ENCODE data around the gene RAB6B. TPM values are rescaled to one million over a fixed set of nuclear protein-coding genes. Genes with fewer than 3 reads are reported as not detected.

Gene RAB6B
- total and polyA plus RNA-seq, 10 donors = 1.3 to 20.4 (median 8.5) TPM

DNA sequence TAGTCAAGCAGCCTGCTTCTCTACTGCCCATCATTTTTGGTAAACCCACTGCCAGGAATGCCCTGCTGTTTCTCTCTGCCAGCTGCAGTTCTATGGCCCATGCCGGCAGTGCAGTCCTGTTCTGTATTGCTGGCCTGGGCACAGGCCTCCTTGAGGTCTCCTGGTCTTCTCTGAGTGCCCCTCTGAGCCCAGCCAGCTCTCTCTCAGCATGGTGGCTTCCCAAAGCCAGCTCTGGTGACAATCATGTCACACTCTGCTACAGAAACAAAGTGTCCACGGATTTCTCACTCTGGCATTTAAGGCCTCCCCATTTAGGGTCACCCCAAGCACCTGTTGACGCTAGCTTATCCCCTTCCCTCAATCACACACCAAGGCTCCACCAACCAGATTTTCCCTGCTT is 65.6 kb downstream of the RAB6B start:
- DNase-seq = no peak
- Histone ChIP-seq H3K9me3 (no peaks in the 10 kb centered on the region), H3K27ac (no peak overlapping the region), H3K36me3 (peaks cover 0 to 36% (median 2%) of the 10 kb centered on the region in 6 donors), H3K27me3 (replicated peaks in 1 of 7) (no peaks in the 10 kb centered on the region), H3K4me1 (no peaks in the 10 kb centered on the region), H3K4me3 (no peak overlapping the region)
- WGBS, 5 donors = 87 to 99% (median 90%) methylated on average over 3 of the region's 3 CpGs
- no peak for TF ChIP-seq POLR2A (IDR thresholded peaks at IDR 0.05)
- TF ChIP-seq, protein P1, sequence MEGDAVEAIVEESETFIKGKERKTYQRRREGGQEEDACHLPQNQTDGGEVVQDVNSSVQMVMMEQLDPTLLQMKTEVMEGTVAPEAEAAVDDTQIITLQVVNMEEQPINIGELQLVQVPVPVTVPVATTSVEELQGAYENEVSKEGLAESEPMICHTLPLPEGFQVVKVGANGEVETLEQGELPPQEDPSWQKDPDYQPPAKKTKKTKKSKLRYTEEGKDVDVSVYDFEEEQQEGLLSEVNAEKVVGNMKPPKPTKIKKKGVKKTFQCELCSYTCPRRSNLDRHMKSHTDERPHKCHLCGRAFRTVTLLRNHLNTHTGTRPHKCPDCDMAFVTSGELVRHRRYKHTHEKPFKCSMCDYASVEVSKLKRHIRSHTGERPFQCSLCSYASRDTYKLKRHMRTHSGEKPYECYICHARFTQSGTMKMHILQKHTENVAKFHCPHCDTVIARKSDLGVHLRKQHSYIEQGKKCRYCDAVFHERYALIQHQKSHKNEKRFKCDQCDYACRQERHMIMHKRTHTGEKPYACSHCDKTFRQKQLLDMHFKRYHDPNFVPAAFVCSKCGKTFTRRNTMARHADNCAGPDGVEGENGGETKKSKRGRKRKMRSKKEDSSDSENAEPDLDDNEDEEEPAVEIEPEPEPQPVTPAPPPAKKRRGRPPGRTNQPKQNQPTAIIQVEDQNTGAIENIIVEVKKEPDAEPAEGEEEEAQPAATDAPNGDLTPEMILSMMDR (IDR thresholded peaks at IDR 0.05 in 8 of 11, conservative IDR thresholded peaks at IDR 0.05 in 3 of 11) = no peak
- no peak for TF ChIP-seq POLR2AphosphoS5 (IDR thresholded peaks at IDR 0.05)
- intact Hi-C loops (cut with DNase I; ENCODE audit: low total_unique reads) = no loop called here

DNA sequence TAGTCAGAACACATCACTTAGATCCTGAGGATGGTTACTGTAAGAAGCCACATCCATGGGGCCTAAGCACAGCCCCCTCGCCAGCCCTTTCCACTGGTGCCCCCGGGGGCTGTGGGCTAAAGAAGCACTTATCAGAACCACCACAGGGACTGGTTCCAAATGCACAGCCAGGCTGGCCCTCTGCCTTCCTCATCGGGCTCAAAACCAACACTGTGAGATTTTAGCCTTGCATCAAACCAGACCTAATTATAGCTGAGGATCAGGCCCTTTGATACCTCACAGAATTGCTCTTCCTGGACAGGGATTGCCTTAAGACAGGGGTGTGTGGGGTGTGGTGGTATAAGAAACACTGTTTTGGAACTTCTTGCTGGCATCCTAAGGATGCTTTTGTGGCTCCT is 66.4 kb downstream of the RAB6B start:
- no peaks in the 10 kb centered on the region for H3K4me1 ChIP-seq
- no peaks in the 10 kb centered on the region for H3K9me3 ChIP-seq
- H3K27me3 ChIP-seq (replicated peaks in 1 of 7) = no peaks in the 10 kb centered on the region
- 81 to 93% (median 85%) methylated on average over 3 of the region's 3 CpGs for WGBS, 5 donors
- H3K4me3 ChIP-seq = no peak overlapping the region
- TF ChIP-seq, protein P1 (IDR thresholded peaks at IDR 0.05 in 8 of 11, conservative IDR thresholded peaks at IDR 0.05 in 3 of 11) = no peak
- TF ChIP-seq POLR2AphosphoS5 (IDR thresholded peaks at IDR 0.05) (no peak), POLR2A (IDR thresholded peaks at IDR 0.05) (no peak)
- H3K36me3 ChIP-seq = peaks cover 0 to 37% (median 10%) of the 10 kb centered on the region in 6 donors
- intact Hi-C loops (cut with DNase I; ENCODE audit: low total_unique reads) = no loop called here
- no peak for DNase-seq
- H3K27ac ChIP-seq = no peak overlapping the region

DNA sequence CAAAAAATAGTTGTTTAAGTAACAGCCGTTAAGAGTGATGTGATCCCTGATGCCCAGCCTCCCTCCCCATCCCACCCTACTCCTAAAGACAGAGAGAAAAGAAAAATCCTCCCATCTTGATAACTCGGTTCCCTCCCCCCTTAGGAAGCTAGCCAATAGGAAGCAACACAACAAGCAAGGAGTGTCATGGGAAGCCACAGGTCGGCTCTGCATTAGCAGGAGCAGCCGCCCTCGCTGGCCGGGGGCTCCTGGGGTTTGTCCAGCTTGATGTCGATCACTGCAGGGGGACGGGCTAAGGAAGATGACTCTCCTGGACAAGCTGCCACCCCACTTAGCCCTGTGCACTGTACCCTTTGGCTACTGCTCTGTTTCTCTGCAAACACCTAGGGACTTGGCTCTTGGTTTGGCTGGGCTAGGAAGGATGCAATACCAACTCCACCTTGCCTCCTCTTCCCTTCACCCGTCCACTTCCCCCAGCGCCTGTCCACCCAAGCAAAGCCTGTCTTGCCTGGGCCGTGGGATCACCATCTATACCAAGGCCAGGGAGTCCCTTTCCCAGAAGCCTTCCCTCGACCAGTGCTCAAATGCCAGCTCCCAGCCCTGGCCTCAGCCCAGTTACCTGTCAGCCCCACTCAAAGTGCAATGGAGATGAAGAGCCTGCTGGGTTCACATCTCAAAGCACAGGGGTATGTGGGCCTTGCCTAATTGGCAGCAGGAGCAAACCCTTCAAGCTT is 66.9 kb downstream of the RAB6B start:
- Histone ChIP-seq H3K4me3 (no peak overlapping the region), H3K9me3 (no peaks in the 10 kb centered on the region), H3K27me3 (replicated peaks in 1 of 7) (no peaks in the 10 kb centered on the region), H3K27ac (no peak overlapping the region), H3K36me3 (peaks cover 0 to 37% (median 14%) of the 10 kb centered on the region in 6 donors), H3K4me1 (no peaks in the 10 kb centered on the region)
- TF ChIP-seq POLR2A (IDR thresholded peaks at IDR 0.05) (no peak), POLR2AphosphoS5 (IDR thresholded peaks at IDR 0.05) (no peak)
- TF ChIP-seq, protein P1 (IDR thresholded peaks at IDR 0.05 in 8 of 11, conservative IDR thresholded peaks at IDR 0.05 in 3 of 11) = no peak
- WGBS, 5 donors = 80 to 87% (median 84%) methylated on average over 12 of the region's 12 CpGs
- no peak for DNase-seq
- intact Hi-C loops (cut with DNase I; ENCODE audit: low total_unique reads) = no loop called here

DNA sequence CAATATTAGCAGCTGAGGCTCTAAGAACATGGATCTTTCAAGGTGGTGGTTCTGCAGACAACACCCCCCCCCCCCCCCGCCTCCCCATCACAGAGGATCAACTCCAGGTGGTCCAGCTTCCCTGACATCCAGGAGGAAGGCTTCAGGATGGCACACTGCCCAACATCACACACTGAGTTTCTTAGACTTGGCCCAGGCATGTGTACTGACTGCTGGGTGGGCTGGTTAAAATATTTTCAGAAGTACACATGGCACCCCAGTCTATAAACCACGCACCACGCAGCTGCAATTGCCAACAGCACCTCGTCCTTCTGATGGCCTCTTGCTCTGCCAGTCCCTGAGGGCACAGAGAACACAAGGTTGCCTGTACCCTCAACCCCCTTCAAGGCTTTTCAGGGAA is 68.0 kb downstream of the RAB6B start:
- no peak overlapping the region for H3K4me3 ChIP-seq
- no peak for DNase-seq
- TF ChIP-seq POLR2A (IDR thresholded peaks at IDR 0.05) = no peak
- TF ChIP-seq, protein P1 (IDR thresholded peaks at IDR 0.05 in 8 of 11, conservative IDR thresholded peaks at IDR 0.05 in 3 of 11) = no peak
- TF ChIP-seq POLR2AphosphoS5 (IDR thresholded peaks at IDR 0.05) = peak in 1 of 3 donors; percentile 10
- no peaks in the 10 kb centered on the region for H3K9me3 ChIP-seq
- no peaks in the 10 kb centered on the region for H3K27me3 ChIP-seq (replicated peaks in 1 of 7)
- H3K27ac ChIP-seq = no peak overlapping the region
- intact Hi-C loops (cut with DNase I; ENCODE audit: low total_unique reads) = no loop called here
- no peaks in the 10 kb centered on the region for H3K4me1 ChIP-seq
- WGBS, 5 donors = 82 to 97% (median 94%) methylated on average over 3 to 4 of the region's 4 CpGs
- peaks cover 0 to 45% (median 19%) of the 10 kb centered on the region in 6 donors for H3K36me3 ChIP-seq
